ENCODE results near the gene ALOX15. TPM values are rescaled to one million over a fixed set of nuclear protein-coding genes. Genes with fewer than 3 reads are reported as not detected.
"Not testable (repeated sequence)": the region's sequence is repeated elsewhere in the genome, so short reads cannot be mapped to it uniquely, and the experiment has no call there.

ALOX15 gene
- polyA plus RNA-seq, 3 donors = 0.22 to 0.56 (median 0.47) TPM

DNA sequence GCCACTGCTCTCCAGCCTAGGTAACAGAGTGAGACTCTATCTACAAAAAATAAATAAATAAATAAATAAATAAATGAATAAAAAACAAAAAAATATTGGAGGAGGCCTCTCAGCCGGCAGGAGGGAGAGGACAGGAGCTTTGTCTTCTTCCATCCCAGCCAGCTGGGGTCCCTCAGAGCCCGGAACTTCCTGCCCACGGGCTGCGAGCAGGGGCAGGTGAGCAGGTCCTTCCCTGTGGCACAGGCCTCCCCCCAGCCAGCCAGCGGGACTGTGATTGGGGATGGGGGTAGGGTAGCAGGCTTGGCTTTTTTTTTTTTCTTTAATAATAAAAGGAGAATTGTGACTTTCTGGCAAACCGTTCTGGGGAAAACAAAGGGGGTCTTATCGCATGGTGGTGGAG is 47.1 kb downstream of the ALOX15 start:
- DNase-seq = no peak

DNA sequence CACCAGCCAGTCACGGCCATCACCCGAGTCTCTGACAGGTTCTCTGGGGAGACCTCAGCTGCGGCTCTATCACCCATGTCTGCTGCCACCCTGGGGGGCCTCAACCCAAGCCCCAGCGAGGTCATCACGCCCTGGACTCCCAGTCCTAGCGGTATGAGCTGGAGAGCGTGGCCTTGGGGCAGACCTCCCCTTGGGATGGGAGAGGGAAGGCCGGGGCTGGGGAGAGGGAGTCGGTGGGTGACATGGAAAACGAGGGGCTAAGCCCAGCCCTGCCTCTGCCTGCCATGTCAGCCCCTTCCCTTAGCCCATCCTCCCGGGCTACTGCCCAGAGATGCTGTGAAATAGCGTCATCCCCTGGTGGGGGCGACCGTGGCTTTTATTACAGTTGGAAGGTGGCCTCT is 48.5 kb downstream of the ALOX15 start:
- no peak for DNase-seq

DNA sequence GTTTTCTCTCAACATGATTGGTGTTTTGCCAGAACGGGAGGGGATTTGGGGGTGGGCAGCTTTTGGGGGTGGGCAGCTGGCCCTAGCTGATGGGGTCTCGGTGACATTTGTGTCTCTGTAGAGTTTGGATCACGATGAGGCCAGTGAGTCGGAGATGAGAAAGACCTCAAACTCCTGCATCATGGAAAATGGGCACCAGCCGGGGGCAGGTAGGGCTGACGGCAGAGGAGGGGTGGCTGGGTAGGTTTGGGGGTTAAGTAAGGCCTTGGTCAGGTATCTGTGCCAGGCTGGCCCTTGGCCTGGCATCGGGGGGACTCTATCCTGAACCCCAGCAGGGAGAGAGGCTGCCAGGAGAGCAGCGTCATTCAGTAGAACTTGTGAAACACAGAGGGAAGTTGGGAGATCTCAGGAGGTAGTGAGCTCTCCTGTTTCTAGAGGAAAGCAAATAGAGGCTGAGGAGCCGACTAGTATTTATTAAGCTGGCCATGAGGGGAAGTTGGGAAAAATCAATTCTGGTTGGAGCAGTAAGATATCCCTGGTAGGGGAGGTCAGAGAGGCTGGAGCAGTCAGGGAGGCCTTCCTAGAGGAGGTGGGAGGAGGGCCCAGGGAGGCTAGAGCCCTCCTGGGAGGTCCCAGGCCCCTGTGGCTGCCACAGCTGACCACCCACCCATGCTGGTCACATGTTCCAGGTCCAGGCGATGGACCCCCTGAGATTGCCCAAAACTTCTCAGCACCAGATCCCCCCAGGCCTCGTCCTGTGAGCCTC is 49.1 kb downstream of the ALOX15 start:
- DNase-seq = no peak

DNA sequence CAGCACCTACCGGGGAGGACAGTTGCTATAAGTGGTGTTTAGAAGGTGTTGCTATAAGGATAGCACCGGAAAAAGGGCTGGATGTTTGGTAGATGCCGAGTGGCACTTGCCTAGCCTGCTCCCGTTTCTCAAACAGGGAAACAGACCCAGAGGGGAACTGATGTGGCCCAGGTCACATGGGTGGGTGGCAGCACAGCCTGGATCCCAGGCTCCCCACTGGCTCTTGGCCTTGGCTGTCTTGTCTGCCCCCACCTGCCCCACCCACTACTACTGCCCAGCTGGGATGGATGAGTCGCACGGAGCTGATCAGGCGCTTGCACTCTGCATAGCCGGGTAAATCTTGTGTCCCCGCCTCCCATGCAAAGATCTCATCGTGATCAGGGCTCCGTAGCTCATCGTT is 49.9 kb downstream of the ALOX15 start:
- DNase-seq = no peak

DNA sequence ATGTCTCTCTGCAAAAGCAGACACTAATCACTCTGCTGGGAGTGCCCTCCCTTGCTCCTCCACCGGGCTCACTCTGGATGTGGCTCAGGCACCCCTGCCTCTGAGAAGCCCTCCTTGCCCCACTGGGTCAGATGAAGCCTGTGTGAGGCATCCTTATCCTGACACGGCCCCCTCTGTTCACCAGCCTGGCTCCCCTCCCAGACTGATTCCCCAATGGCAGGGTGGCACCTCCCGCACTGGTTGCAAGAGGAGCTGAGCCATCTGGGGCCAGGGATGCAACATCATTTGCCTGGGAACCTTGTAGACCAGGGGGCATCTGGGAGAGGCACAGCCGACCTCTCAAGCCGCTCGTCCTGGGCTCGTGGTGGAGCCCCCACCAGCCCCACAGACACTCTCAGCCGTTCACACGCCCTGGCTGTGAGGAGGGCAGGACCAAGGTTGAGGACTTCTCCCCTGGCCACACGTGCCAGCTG is 50.5 kb downstream of the ALOX15 start:
- DNase-seq = no peak

DNA sequence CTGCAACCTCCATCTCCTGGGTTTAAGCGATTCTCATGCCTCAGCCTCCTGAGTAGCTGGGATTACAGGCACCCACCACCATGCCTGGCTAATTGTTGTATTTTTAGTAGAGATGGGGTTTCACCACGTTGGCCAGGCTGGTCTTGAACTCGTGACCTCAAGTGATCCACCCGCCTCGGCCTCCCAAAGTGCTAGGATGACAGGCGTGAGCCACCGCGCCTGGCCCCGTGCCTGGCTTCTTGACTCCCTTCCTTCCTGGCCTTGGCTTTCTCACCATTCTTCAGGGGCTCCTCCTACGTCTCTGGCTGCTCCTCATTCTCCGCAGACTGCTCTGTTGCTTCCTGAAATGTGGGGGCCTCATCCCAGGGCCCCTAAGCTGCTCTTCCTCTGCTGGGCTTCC is 51.4 kb downstream of the ALOX15 start:
- not testable (repeated sequence) for DNase-seq

DNA sequence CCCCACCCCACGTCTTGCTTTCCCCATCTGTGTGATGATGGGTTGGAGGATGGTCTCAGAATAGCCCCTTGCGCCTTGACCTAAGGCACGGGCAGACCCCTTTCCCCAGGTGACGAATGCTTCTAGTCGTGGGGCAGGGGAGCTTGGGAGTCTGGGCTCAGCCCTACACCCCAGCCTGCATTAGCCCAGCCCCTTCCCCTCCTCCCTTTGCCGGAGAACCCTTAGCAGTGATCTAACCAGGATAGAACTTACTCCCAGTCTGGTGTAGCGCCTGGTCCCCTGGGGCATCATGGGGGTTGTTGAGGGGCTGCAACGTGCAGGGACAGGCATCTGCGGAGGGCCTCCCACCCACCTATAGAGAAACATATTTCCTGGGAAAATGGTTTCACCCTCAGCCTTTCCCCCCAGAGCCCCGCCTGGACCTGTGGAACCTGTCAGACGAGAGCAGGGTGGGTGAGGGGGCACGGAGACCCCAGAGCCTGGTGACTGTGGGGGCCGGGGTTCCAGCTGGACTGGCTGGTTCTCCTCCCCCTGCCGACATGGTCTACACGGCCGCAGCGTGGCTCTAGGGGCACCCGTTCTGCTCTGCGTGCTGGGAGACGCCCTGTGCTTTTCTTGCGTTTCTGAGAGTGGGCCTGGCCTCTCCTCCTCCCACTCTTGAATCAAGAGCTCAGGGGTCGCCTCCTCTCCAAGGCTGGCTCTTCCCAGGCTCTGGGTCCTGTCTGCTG is 52.4 kb downstream of the ALOX15 start:
- DNase-seq = no peak

DNA sequence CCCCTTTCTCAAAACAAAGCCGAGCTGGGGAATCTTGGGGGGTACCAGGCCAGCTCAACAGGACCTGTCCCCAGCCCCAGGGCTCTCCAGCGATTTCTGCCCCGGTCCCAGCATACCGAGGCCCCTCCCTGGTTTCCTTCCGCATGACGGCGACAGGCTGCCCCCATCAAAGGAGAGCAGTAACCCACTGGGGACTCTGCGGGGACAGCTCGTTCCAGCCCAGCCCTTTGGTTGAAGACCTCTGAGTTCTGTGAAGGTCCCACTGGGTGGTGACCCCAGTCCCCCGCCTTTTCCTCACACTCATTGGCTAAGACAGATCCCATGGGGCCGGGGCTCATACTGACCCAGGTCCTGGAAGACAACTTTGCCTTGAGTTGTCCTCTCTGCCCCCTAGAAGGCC is 53.1 kb downstream of the ALOX15 start:
- no peak for DNase-seq

DNA sequence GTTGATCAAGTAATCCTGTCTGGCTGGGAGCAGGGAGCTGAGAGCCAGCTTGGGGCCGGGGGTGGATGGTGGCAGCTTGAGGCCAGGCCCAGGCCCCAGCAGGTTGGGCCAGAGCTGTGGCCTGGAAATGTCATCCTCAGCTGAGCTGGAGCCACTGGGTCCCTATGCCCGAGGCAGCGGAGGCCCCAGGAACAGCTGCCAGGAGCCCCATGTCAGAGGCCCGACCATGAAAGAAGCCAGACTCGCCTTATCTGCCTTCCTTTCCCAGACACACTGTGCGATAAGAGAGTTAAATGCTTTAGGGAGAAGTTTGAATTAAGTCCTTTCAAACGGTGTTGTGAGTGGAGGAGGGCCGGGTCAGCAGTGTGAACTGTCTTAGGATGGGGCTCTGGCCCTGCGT is 53.7 kb downstream of the ALOX15 start:
- DNase-seq = no peak

DNA sequence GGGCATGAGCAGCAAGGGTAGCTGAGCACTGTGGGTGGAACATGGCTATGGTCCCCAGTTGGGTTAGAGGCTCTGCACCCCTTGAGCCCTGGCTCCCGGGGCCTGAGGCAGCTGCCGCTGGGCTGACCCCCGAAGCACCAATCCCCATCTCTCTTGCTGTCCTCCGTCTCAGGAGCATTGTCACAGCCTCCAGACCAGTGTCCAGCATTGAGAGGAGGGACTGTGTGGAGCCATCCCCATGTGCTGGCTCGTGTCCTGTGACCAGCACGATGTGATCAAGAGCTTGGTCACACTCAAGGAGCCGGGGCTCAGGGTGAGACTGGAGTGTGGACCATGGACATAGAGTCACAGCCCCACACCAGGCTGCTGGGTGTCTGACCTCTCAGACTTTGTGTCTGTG is 54.3 kb downstream of the ALOX15 start:
- DNase-seq = no peak

DNA sequence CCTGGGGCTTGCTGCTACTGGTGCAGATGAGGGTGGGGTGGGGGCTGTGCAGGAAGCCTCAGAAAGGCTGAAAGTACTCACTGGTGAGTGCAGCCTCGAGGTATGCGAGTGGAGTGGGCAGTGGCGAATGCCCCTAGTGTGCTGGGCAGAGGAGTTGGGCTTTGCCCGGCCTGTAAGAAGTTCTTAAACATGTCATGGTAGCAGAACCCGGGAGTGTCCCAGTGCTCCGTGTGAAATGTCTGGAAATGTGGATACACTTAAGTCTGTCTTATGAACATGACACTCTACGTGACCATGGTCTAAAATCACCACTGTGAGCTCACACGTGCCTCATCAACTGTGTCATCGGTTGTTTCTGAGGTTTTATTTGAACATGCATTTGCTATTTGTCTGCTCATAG is 55.4 kb downstream of the ALOX15 start:
- DNase-seq = no peak

DNA sequence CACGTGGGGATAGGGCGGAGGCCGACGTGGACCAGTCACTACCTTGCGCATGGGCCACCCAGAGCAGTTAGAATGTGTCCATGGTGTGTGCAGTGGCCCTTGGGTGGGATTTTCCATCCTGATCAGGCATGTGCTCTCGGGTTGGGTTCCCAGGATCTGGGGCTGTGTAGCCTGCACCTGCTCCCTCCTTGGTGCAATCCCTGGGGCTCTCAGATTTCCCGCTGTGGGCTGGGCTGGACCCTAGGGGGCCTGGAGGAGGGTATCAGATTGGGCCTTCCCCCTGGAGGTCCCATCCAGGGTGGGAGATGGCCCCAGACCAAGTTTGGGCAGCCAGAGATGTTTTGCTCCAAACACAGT is 55.9 kb downstream of the ALOX15 start:
- no peak for DNase-seq

DNA sequence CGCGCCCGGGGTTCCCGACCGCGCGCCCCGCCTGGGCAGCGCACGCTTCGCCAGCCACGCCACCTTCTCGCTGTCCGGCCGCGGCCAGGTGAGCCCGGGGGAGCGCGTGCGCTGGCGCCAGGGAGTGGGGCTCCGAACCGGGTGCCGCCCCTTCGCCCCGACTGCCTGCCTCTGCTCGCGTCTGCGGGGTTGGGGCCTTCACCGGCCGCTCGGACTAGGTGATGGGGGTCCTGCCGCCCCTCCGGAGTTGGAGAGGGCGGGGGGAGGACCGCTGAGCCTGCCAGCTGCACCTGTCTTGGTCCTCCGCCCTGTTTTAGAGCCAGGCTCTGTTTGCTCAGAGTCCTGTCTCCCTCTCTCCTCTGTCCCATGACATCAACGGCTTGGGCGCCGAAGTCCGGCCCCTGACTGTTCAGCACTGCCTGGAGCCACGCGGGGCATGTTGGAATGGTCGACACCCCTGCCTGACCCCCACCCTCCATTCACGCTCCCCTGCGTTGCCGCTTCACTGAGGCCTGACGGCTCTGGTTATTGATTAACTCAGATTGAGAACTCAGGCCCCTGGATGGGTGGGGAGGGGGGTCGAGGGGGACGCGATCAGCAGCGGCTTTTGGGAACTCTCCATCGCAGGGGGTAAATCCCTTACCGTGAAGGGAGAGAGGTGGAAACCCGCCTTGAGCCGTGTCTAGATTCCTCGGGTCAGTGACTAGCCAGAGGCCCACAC is 56.4 kb downstream of the ALOX15 start:
- peak; percentile 81 for DNase-seq

DNA sequence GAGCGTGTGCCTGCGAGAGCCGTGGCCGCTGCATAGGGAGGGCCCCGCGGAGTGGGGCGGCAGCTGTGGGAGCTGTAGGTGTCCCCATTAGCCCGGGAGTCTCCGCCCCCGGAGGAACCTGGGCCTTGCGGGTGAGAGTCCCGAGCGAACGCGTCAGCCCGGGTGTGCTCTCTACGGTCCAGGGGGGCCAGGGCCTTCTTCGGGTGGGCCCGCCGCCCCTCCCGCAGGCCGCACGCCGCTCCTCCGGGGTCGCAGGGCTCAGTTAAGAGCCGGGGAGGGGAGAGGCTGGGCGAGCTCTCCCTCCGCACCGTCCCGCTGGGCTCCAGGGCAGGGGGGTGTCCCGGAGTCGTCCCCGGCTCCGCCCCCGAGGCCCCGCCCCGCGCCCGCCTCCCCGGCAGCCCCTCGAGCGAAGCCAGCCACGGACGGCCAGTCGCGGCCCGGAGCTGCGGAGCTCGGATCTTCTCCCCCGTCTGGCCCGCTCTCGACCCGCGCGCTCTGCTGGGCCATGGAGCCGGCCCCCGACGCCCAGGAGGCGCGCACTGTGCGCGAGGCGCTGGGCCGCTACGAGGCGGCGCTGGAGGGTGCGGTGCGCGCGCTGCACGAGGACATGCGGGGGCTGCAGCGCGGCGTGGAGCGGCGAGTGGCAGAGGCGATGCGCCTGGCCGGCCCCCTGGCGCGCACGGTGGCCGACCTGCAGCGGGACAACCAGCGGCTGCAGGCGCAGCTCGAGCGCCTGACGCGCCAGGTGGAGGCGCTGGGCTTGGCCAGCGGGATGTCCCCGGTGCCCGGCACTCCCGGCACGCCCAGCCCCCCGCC is 57.2 kb downstream of the ALOX15 start, which contains the start of gene SMTNL2:
TSS of gene SMTNL2 (plus strand) at position 429 of the 816 bp plus-strand sequence. CDS start at position 506, 77 bp downstream.
- DNase-seq = peak; percentile 80

DNA sequence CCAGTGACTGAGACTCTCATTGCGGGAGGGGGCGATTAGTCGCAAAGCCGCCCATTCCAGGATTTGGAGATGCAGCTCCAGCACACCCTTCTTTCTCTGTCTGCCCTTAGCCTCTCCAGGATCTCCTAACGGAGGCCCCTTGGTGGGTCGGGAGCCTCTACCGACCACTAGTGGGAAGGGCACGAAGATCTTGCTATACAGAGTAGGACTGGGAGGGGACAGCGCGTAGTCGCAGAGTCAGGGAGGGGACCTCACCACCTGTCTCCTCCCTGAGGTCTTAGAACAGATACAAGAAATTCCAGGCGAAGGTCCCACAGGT is 57.7 kb downstream of the ALOX15 start:
- peak; percentile 71 for DNase-seq

DNA sequence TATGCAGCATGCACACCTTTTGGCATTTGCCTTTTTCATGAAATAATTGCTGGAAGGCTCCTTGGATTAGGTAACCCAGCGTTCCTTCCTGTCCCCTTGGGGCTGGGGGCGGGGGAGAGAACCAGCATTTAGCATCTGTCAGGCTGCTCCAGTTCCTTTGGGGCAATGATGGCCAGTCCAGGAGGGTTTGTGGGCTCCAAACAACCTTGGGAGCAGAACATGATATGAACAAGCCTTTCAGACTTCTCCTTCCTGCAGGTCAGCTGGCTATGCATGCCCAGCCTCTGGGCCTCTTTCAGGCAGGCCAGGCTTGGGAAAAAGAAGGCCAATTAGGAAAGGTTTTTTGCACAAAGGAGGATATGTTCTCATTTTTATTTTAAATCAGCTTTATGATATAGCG is 58.3 kb downstream of the ALOX15 start:
- no peak for DNase-seq

DNA sequence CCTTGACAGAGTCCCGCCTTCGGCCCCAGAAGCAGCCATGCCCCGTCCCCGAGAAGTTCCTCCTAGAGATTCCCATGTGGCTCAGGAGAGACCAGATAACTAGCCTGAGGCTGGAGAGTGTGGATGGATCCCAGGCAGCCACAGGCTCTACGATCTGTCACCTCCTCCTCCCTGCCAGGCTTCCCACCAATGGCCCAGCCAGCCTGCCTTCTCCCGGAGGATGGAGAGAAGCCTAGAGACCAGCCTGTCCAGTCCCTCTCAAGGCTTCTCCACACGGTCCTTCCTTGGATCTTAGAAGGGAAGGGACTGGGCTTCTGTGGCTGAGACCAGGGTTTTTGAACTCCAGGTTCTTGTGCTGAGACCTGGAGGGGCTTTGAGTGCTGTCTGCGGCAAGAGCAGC is 58.8 kb downstream of the ALOX15 start:
- DNase-seq = no peak

DNA sequence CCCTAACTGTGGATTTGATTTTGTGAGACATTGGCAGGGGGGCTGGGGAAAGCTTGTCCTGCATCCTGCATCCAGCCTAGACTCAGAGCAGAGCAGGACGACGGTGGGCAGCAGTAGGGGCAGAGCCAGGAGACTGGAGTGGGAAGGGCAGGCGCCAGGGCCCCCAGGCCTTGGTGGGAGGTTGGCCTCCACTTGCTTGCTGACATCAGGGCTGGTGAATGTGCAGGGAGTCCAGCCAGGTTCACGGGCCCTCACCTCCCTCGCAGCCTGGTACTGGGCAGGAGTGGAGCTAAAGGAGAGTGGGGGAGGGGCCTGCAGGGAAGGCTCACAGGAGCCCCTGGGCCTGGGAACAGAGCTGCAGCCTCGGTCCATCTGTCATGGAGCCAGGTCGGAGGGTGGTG is 59.4 kb downstream of the ALOX15 start:
- no peak for DNase-seq
